Mucosa of gallbladder (tissue), 1 donor: ENCODE results near the gene CDAN1. TPM values are rescaled to one million over a fixed set of nuclear protein-coding genes. Genes with fewer than 3 reads are reported as not detected.
"Not testable (repeated sequence)": the region's sequence is repeated elsewhere in the genome, so short reads cannot be mapped to it uniquely, and the experiment has no call there.

Source experiments
- DNase-seq: peaks from one replicate; pipeline ENCODE4 v3.0.0-alpha.2; 2020; ENCODE audit warnings: low spot score
- total RNA-seq: library from RNA; stranded (reverse); gene quantifications from one replicate; pipeline ENCODE4 v1.2.1, GENCODE V29; 2021
- donor health status: DM: no; HTN: no; CAD: no.

Gene CDAN1
- 23.9 TPM for total RNA-seq

DNA sequence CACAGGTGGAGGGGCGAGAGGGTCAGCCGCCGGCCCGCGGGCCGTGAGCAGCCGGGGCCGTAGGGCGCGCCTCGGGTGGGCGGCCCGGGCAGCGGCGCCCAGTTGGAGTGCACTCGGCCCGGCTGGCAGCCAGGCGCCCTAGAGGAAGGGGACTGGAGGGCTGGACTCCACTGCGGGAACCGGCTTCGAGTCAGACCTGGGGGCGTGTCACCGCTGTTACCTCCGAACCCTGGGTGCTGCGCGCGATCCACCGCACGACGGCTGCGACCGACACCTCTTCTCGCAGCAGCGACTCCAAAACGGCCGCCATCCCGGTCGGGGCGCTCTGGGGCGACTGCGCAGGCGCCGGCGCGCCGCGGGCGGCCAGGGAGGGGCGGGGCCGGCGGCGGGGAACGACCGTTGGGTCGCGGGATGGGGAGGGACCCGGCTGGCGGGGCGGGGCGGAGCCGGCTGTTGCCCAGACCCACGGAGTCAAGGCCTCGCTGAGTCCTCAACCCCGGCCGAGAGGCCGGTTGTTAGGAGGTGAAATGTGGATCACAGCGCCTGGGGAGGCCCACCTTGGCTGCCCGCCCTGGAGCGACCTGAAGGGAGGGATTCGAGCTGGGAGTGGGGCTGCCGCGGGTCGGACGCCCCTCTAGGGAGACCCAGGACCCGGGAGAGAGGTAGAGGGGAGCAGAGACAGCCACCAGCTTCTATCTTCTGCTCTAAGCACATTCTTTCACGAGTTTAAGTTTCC is at the start of gene CDAN1:
CDAN1 (minus strand) TSS at position 336 of the 736 bp plus-strand sequence; CDS start at position 310, 26 bp downstream.
- peak; percentile 92 for DNase-seq

GRCh38 chr15:42785569-42785968 is 48.6 kb upstream of the CDAN1 start:
- no peak for DNase-seq

DNA sequence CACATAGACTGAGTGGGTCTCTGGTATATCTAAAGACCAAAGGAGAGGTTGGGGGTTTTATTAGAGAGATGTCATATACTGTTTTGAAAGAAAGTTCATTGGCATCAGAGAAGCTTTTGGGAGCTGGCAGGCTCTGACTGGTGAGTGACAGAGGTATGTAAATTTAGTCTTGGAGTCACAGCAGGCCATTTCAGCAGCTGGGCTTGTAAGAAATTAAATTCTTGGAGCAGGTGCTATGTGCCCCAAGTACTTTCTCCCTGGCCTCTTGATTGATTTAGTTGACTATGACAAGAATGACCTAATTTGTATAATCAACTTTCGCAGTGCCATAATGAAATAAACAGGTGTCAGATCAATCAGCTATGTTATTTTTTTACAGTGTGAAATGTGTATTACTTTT is 47.8 kb upstream of the CDAN1 start:
- no peak for DNase-seq

GRCh38 chr15:42782716-42783115 is 45.8 kb upstream of the CDAN1 start:
- DNase-seq: no peak

- no peak for DNase-seq
These were observed 38.5 kb upstream of the CDAN1 start for GRCh38 chr15:42775416-42775815.

- no peak for DNase-seq
These were observed 36.0 kb upstream of the CDAN1 start for GRCh38 chr15:42772901-42773300.

- DNase-seq: no peak
These were observed 35.2 kb upstream of the CDAN1 start for GRCh38 chr15:42772144-42772543.

GRCh38 chr15:42766109-42766508 is 29.2 kb upstream of the CDAN1 start:
- DNase-seq: not testable (repeated sequence)

GRCh38 chr15:42764154-42764731 is 27.3 kb upstream of the CDAN1 start:
- not testable (repeated sequence) for DNase-seq

GRCh38 chr15:42761813-42762212 is 24.9 kb upstream of the CDAN1 start:
- not testable (repeated sequence) for DNase-seq

- DNase-seq: no peak
These were observed 23.8 kb upstream of the CDAN1 start for GRCh38 chr15:42760759-42761158.

- no peak for DNase-seq
These were observed 22.2 kb upstream of the CDAN1 start for GRCh38 chr15:42759093-42759492.

DNA sequence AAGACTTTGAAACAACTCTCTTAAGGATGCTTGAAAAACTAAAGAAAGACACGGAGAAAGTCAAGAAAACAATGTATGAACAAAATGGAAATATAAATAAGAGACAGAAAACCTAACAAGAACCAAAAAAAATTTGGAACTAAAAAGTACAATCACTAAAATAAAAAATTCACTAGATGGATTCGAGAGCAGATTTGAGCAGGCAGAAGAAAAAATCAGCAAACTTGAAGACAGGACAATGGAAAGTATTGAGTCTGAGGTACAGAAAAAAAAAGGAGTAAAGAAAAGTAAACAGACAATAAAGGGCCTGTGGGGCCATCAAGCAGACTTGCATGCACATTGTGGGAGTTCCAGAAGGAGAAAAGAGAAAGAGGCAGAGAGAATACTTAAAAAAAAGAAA is 13.4 kb upstream of the CDAN1 start:
- no peak for DNase-seq

GRCh38 chr15:42749266-42749665 is 12.3 kb upstream of the CDAN1 start:
- DNase-seq: no peak

- no peak for DNase-seq
These were observed 7.3 kb upstream of the CDAN1 start for GRCh38 chr15:42744195-42744594.

- no peak for DNase-seq
These were observed 5.2 kb upstream of the CDAN1 start for GRCh38 chr15:42742149-42742548.

DNA sequence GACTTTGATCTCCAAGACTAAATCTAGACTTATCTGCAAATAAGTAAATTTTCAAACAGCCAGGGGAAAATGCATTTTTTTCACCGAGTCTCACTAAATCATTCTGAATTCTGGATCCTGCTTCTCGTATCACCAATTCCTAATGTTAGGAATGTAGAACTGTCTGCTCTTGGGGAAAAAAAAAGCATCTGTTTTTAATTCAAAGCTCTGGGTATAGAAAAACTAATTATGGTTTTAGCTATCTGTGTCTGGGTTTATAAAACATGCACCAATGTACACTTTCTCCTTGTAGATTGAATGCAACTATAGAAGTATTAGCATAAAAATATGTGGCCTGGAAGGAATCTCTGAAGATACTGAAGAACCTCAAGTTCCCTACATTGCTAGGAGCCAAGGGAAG is 4.8 kb upstream of the CDAN1 start:
- no peak for DNase-seq

GRCh38 chr15:42737529-42738328 is 801 bp upstream of the CDAN1 start:
- DNase-seq: no peak

- DNase-seq: no peak
These were observed 643 bp downstream of the CDAN1 start for GRCh38 chr15:42736178-42736792.

GRCh38 chr15:42735382-42736165 is 1.4 kb downstream of the CDAN1 start:
- DNase-seq: no peak

- DNase-seq: no peak
These were observed 2.8 kb downstream of the CDAN1 start for GRCh38 chr15:42734076-42734672.
